SK-N-SH treated with all-trans-retinoic acid at 6 μM for 48 hours (cell line): ENCODE measurements around the gene TADA3.

Source experiments
- ZFP3 ChIP-seq: fragments of 250-450 bp; sonication (Bioruptor Pico); IDR thresholded peaks from 2 replicates; pipeline ENCODE4 v1.5.0; 2020; ENCODE audit warnings: mild to moderate bottlenecking, moderate library complexity
- ZFP30 ChIP-seq: fragments of 450-650 bp; formaldehyde crosslinking; IDR thresholded peaks from 2 replicates; pipeline ENCODE4 v1.5.0; 2022; ENCODE audit warnings: mild to moderate bottlenecking, moderate library complexity
- TF ChIP-seq, protein P1 (sequence below): fragments of 250-450 bp; sonication (Bioruptor Pico); IDR thresholded peaks from 2 replicates; pipeline ENCODE4 v1.8.0; 2020; ENCODE audit warnings: mild to moderate bottlenecking, moderate library complexity, borderline replicate concordance

- TF ChIP-seq, protein P1, sequence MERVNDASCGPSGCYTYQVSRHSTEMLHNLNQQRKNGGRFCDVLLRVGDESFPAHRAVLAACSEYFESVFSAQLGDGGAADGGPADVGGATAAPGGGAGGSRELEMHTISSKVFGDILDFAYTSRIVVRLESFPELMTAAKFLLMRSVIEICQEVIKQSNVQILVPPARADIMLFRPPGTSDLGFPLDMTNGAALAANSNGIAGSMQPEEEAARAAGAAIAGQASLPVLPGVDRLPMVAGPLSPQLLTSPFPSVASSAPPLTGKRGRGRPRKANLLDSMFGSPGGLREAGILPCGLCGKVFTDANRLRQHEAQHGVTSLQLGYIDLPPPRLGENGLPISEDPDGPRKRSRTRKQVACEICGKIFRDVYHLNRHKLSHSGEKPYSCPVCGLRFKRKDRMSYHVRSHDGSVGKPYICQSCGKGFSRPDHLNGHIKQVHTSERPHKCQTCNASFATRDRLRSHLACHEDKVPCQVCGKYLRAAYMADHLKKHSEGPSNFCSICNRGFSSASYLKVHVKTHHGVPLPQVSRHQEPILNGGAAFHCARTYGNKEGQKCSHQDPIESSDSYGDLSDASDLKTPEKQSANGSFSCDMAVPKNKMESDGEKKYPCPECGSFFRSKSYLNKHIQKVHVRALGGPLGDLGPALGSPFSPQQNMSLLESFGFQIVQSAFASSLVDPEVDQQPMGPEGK (CRISPR knock-in tag), result no peak
- TF ChIP-seq ZFP30 (CRISPR knock-in tag), result no peak
- TF ChIP-seq ZFP3, result no peak
These were observed 60.1 kb downstream of the TADA3 start for GRCh38 chr3:9732080-9732739.
